ENCODE data around the gene NANOS3.

NANOS3 gene

GRCh38 chr19:13885826-13886365 lies 9.0 kb downstream of the NANOS3 start:
- DNase-seq (ENCODE audit: low read depth in 2 of 3, low spot score in 1 of 3), result no peak

DNA sequence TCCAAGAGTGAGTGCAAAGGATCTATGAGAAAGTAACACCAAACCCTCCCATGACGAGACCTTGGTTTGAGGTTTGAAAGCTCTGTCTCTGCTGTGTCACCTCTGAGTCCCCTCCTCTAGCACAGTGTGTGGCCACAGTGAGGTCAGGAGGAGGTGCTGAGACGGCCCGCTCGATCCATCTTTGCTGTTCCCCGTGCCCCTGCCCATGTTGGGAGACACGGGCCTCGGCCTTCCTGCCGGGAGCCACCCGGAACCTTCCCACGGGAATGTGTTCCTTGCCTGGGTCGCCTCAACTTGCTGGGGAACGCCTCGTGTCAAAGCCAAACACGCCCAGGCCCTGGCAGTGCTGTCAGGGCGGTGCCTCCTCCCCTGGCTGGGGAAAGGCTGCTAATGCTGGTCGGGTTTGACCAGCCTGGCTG lies 10.1 kb downstream of the NANOS3 start:
- DNase-seq (ENCODE audit: low read depth in 2 of 3, low spot score in 1 of 3), result no peak

DNA sequence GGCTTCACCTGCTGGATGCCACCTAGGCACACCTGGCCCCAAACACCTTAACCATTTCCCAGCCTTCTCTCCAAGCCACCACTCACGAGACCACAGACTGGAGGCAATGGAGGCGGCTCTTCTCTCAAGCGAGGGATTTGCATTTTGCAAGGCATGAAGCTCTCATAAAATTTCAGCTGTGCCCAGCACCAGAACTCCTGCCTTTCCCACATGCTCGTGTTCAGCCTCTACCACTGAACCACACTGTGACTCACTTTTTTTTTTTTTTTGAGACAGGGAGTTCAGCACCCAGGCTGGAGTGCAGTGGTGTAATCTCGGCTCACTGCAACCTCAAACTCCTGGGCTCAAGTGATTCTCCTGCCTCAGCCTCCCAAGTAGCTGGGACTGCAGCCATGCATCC lies 10.6 kb downstream of the NANOS3 start:
- DNase-seq (ENCODE audit: low read depth in 2 of 3, low spot score in 1 of 3), result no peak

DNA sequence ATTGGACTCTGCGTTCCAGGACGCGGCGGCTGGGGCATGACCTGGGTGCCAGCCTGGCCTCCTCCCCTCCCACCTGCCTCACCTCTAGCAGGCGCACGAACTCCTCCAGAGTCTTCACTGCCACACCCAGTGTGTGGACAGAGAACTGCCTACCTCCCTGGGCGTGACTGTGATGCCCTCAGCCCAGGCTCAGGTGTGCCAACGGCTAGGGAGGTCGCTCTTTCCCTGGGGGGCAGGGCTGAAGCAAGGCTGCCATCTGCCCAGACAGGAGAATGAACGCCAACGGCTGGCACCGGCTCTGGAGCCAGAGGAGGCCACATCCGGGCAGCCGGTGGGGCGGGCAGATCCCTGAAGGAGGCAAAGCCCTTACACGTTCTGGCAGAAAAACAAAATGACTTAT lies 11.3 kb downstream of the NANOS3 start:
- no peak for DNase-seq (ENCODE audit: low read depth in 2 of 3, low spot score in 1 of 3)

GRCh38 chr19:13890136-13890535 lies 13.2 kb downstream of the NANOS3 start:
- DNase-seq (ENCODE audit: low read depth in 2 of 3, low spot score in 1 of 3), result no peak

GRCh38 chr19:13892870-13893269 lies 15.9 kb downstream of the NANOS3 start:
- DNase-seq (ENCODE audit: low read depth in 2 of 3, low spot score in 1 of 3), result no peak

- DNase-seq (ENCODE audit: low read depth in 2 of 3, low spot score in 1 of 3), result no peak
Observed at GRCh38 chr19:13894552-13894951, 17.6 kb downstream of the NANOS3 start.

DNA sequence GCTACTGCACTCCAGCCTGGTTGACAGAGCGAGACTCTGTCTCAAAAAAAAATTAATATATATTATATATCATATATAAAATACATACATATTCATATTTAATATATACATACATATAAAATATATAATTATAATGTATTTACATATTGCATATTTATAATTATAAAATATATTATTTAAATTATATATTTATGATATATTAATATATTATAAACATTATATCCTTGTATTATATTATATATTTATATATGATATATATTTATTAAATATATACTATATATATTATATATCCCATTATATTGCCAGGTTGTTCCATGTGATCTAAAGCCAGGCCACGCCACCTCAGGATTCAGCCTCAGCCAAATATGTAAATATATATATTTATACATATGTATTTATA lies 19.3 kb downstream of the NANOS3 start:
- no peak for DNase-seq (ENCODE audit: low read depth in 2 of 3, low spot score in 1 of 3)

DNA sequence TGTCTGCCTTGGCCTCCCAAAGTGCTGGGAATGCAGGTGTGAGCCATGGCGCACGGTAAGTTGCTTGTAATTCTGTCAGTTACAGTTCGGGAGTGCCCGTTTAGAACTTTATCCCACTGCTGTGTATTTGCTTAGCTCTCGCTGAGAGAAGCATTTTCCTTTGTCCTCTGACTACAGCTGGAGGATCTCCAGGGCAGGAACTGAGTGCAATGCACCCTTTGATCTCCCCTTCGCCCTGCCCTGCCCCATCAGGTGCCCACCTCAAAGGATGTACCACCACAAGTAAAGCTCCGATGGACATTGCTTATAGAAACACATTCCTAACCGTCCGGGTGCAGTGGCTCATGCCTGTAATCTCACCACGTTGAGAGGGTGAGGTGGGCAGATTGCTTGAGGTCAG lies 22.5 kb downstream of the NANOS3 start:
- DNase-seq (ENCODE audit: low read depth in 2 of 3, low spot score in 1 of 3), result no peak

DNA sequence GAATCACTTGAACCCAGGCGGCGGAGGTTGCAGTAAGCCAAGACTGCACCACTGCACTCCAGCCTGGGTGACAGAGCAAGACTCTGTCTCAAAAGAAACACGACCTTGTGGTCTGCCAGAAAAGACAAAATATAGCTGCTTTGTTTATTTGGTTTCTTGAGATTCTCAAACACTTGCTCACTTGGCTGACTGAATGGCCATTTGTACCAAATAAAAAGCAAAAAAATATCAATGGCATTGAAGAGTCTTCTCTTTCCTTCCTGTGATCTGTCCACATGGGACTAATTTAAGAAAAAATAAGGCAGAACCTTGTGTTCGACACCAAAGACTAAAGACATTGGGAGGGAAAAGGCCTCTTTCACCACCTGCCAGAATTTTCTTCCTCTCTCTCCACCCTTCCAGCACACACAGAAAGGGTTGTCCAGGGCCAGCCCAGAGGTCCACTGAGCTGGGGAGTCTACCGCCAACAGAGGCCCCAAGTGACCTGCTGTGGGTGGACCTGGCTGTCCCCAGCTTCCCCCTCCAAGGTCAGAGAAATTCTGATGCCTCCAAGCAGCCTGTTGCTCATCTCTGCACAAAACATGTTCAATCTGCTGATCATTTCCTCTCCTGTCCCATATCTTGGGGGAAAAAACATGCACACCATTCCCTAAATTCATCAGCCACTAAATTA lies 23.1 kb downstream of the NANOS3 start:
- DNase-seq (ENCODE audit: low read depth in 2 of 3, low spot score in 1 of 3), result no peak

DNA sequence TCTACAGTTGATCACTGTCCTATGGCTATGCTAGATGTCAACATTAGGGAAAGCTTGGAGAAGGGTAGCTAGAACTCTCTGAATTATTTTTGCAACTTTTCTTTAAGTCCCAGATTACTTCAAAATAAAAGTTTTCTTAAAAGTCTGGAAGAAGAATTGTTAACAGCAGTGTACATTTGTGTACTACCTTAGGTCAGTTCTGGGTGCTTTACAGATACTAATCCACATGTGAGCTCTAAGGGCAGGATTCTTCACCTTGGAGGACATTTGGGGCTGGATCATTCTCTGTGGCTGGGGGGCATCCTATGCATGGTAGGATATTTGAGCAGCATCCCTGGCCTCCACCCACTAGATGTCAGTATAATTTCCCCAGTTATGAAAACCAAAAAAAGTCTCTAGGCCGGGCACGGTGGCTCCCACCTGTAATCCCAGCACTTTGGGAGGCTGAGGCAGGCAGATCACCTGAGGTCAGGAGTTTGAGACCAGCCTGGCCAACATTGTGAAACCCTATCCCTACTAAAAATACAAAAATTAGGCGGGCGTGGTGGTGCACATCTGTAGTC lies 26.1 kb downstream of the NANOS3 start:
- DNase-seq (ENCODE audit: low read depth in 2 of 3, low spot score in 1 of 3), result peak in 1 of 3 donors; percentile 28

DNA sequence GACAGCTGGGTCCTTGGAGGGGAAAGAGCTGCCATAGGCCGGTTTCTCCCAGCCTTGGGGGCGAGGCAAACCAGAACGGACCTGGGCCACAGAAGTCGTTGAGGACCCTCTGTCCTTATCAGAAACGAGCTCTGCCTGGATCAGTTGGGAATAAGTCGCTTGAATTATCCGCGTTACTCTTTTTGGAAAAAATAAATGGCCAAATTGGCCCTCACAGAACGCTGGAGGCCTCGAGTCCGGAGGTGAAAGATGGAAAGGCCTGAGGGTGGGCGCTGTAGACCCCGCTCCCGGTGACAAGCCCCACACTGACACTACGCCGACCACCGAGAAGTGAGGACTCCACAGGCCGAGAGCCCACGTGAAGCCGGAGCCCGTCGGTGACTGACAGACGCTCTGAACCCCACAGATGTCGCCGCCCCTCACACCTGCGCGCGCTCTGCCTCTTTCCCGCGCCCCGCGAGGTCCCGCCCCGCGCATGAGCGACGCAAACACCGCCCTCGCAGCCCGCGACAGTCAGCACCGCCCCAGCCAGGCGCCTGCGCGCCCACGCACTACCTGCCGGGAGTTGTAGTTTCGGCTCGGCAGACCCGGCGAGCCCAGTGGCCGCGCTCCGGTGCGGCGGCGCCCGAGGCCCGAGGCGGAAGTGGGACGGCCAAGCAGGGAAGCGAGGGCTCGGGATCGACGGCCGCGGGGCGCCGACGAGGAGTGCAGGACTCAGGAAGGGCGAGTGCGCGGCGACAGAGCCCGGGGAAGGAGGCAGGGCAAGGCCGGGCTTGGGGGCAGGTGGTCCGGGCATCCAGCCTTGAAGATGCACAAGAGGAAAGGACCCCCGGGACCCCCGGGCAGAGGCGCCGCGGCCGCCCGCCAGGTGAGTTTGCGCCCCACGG lies 28.9 kb downstream of the NANOS3 start, which contains the start of the genes BRME1 and CC2D1A:
Gene BRME1, minus strand, starts transcription at position 484 of the 887 bp plus-strand sequence. CDS start 1,225 bp downstream, outside the sequence.
Gene CC2D1A, plus strand, starts transcription at position 568 of the 887 bp plus-strand sequence. Its CDS starts 241 bp downstream, at position 809.
- DNase-seq (ENCODE audit: low read depth in 2 of 3, low spot score in 1 of 3), result peak; percentile 92 to 95 (median 94)

DNA sequence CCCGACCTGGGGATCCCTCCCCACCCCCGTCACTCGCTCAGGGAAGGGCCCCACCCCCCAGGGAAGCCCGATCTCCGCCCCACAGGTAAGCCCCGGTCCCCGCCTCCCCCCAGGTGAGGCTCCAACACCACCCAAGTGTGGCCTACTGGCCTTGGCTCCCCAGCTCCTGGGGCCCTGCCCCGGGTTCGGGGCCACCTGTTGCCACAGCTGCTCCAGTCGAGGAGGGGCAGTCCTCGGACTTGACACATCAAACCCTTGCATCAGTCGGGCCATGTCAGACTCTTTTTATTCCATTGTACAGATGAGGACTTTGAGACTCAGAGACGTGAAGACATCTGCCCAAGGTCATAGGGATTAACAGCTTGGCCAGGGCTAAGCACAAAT lies 29.6 kb downstream of the NANOS3 start:
- no peak for DNase-seq (ENCODE audit: low read depth in 2 of 3, low spot score in 1 of 3)

GRCh38 chr19:13906910-13907309 lies 30.0 kb downstream of the NANOS3 start:
- no peak for DNase-seq (ENCODE audit: low read depth in 2 of 3, low spot score in 1 of 3)

DNA sequence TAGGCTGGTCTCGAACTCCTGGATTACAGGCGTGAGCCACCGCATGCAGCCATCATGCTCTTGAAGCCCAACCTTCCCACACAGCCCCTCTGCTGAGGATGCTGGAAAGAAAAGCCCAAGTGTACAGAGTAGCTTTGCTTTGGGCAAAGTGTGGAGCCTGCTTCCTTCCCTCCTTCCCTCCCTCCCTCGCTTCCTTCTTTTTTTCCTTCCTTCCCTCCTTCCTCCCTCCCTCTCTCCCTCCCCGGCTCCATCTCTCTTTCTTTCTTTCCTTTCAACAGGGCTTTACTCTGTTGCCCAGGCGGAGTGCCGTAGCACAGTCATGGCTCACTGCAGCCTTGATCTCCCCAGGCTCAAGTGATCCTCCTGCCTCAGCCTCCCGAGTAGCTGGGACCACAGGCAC lies 31.7 kb downstream of the NANOS3 start:
- no peak for DNase-seq (ENCODE audit: low read depth in 2 of 3, low spot score in 1 of 3)

- DNase-seq (ENCODE audit: low read depth in 2 of 3, low spot score in 1 of 3), result no peak
Observed at GRCh38 chr19:13909430-13909829, 32.5 kb downstream of the NANOS3 start.

DNA sequence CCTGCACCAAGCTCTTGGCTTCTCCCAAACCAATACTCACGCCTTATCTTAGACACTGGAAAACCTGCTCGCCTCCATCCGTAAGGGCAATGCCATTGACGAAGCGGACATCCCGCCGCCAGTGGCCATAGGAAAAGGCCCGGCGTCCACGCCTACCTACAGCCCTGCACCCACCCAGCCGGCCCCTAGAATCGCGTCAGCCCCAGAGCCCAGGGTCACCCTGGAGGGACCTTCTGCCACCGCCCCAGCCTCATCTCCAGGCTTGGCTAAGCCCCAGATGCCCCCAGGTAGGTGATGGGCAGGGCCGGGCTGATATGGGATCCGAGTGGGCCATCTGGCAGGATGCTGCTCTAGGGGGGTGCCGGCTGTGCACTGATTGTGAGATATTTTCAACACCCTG lies 36.4 kb downstream of the NANOS3 start:
- DNase-seq (ENCODE audit: low read depth in 2 of 3, low spot score in 1 of 3), result no peak

DNA sequence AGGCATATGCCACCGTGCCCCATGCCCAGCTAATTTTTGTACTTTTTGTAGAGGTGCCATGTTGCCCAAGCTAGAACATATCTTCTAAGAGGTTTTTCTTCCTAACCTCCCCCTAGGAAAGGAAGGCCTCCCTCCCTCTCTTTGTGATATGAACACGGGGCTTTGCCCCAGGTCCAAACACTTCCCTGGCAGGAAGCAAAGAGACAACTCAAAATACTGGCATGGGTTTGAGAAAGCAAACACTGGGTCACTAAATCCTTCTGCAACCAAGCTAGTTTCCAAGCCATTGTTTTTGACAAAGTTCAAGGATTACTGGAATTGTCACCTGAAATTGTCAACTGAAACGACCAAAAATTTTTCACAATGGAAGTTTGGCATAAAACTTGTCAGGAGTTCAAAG lies 37.8 kb downstream of the NANOS3 start:
- no peak for DNase-seq (ENCODE audit: low read depth in 2 of 3, low spot score in 1 of 3)

DNA sequence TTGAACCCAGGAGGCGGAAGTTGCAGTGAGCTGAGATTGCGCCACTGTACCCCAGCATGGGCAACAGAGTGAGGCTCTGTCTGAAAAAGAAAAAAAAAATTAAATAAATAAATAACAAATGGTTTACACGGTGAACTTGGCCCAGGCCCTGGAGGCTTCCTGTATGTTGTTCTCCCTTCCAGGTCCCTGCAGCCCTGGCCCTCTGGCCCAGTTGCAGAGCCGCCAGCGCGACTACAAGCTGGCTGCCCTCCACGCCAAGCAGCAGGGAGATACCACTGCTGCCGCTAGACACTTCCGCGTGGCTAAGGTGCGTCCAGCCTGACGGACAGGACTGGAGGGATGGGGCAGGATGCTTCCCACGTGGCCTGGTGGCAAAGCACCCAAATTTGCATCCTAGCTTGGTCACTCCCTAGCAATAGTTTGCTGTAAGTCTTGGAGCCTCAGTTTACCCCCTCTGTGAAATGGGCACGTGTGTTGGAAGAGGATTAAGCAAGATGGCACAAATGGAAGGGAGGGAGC lies 41.0 kb downstream of the NANOS3 start:
- DNase-seq (ENCODE audit: low read depth in 2 of 3, low spot score in 1 of 3), result no peak

- DNase-seq (ENCODE audit: low read depth in 2 of 3, low spot score in 1 of 3), result no peak
Observed at GRCh38 chr19:13918726-13919411, 41.9 kb downstream of the NANOS3 start.

- no peak for DNase-seq (ENCODE audit: low read depth in 2 of 3, low spot score in 1 of 3)
Observed at GRCh38 chr19:13920524-13920923, 43.6 kb downstream of the NANOS3 start.
